Keratinocyte (primary cell): Measurements from ENCODE around the gene CDHR3. TPM values are rescaled to one million over a fixed set of nuclear protein-coding genes. Genes with fewer than 3 reads are reported as not detected.

ENCODE experiments used
- DNase-seq: peaks from one replicate; pipeline ENCODE4 v3.0.0-alpha.2; 2011; ENCODE audit warnings: low read depth, missing footprints, low spot score
- FAIRE-seq: peaks from 2 replicates; lab custom pipeline; 2011; peaks lifted over from hg19 to GRCh38; lab: Jason Lieb, UNC
- H2AFZ ChIP-seq: 2 replicates; pipeline ENCODE4 v1.6.0; 2012; ENCODE audit warnings: low read length, control low read depth, inconsistent platforms; ENCODE audit not compliant: control insufficient read depth
- H3K27ac ChIP-seq: 2 replicates; pipeline ENCODE4 v1.5.1; 2011; ENCODE audit warnings: low read length; ENCODE audit not compliant: control insufficient read depth, insufficient read depth
- H3K27me3 ChIP-seq: 3 replicates; pipeline ENCODE4 v1.6.0; 2011; ENCODE audit warnings: low read length; ENCODE audit not compliant: control insufficient read depth, insufficient read depth; ENCODE audit errors: extremely low read depth
- H3K36me3 ChIP-seq, 2 experiments: 2 replicates in 1 of 2; 3 replicates in 1 of 2; pipeline ENCODE4 v1.5.1; 2011; ENCODE audit warnings: low read length in 2 of 2, mild to moderate bottlenecking in 1 of 2; ENCODE audit not compliant: control insufficient read depth in 2 of 2, insufficient read depth in 2 of 2; ENCODE audit errors: extremely low read depth in 1 of 2
- H3K4me1 ChIP-seq: 3 replicates; pipeline ENCODE4 v1.5.1; 2011; ENCODE audit warnings: low read length; ENCODE audit not compliant: control insufficient read depth, insufficient read depth; ENCODE audit errors: extremely low read depth
- H3K4me2 ChIP-seq: 3 replicates; pipeline ENCODE4 v1.6.0; 2011; ENCODE audit warnings: low read depth, low read length; ENCODE audit not compliant: control insufficient read depth, insufficient read depth; ENCODE audit errors: extremely low read depth
- H3K4me3 ChIP-seq, 3 experiments: fragments of 200-600 bp in 1 of 3; sonication (generic) in 1 of 3; 2 replicates in 2 of 3; 3 replicates in 1 of 3; pipeline ENCODE4 v1.5.1; 2011 to 2016; ENCODE audit warnings: low read length in 3 of 3, mild to moderate bottlenecking in 3 of 3, control low read depth in 2 of 3, inconsistent platforms in 1 of 3, low read depth in 1 of 3, mixed read lengths in 1 of 3, mixed run types in 1 of 3, moderate library complexity in 1 of 3; ENCODE audit not compliant: control insufficient read depth in 2 of 3, insufficient read depth in 2 of 3; ENCODE audit errors: extremely low read depth in 1 of 3
- H3K79me2 ChIP-seq: 2 replicates; pipeline ENCODE4 v1.6.0; 2012; ENCODE audit warnings: low read length; ENCODE audit not compliant: control insufficient read depth, insufficient read depth
- H3K9ac ChIP-seq: 3 replicates; pipeline ENCODE4 v1.6.0; 2011; ENCODE audit warnings: low read length; ENCODE audit not compliant: control insufficient read depth, insufficient read depth; ENCODE audit errors: extremely low read depth
- H3K9me1 ChIP-seq: 3 replicates; pipeline ENCODE4 v1.6.0; 2011; ENCODE audit warnings: low read length; ENCODE audit not compliant: control insufficient read depth, insufficient read depth; ENCODE audit errors: extremely low read depth
- H3K9me3 ChIP-seq: 2 replicates; pipeline ENCODE4 v1.5.1; 2012; ENCODE audit warnings: low read depth, low read length; ENCODE audit not compliant: control insufficient read depth
- H4K20me1 ChIP-seq: 3 replicates; pipeline ENCODE4 v1.6.0; 2011; ENCODE audit warnings: low read length; ENCODE audit not compliant: control insufficient read depth, insufficient read depth; ENCODE audit errors: extremely low read depth
- EZH2 ChIP-seq: IDR thresholded peaks from one replicate; pipeline ENCODE4 v1.6.1; 2012; ENCODE audit warnings: inconsistent platforms, mild to moderate bottlenecking, low read length, moderate library complexity
- dilution Hi-C: fragments of 300-500 bp; cut with MboI; formaldehyde crosslinking; loops from one replicate; pipeline ENCODE4 v1.7.0; 2020; ENCODE audit warnings: low sequenced_read_pairs; ENCODE audit not compliant: extremely low pct_ligation_motif_present
- polyA plus RNA-seq, 5 experiments: library from polyadenylated mRNA; depleted of rRNA in 3 of 5; stranded (reverse) in 3 of 5; stranded (forward) in 1 of 5; unstranded in 1 of 5; fragments of >200 nt; gene quantifications; 1 replicate in 1 of 5; 2 replicates in 3 of 5; 3 replicates in 1 of 5; pipeline versions ENCODE4 v1.2.1 to v1.2.3, GENCODE V29; 2011 to 2012; ENCODE audit warnings: missing spikeins in 2 of 5, low read depth in 1 of 5, low replicate concordance in 1 of 5
- TF ChIP-seq, protein P1 (sequence below), 3 experiments: IDR thresholded peaks in 1 of 3; conservative IDR thresholded peaks in 1 of 3; optimal IDR thresholded peaks in 1 of 3; 2 replicates in 2 of 3; 3 replicates in 1 of 3; pipeline versions ENCODE3 to v1.5.1; 2011; ENCODE audit warnings: low read length in 3 of 3, mild to moderate bottlenecking in 3 of 3, moderate library complexity in 2 of 3, control low read depth in 1 of 3, inconsistent platforms in 1 of 3; ENCODE audit not compliant: insufficient read depth in 2 of 3; ENCODE audit errors: extremely low read depth in 1 of 3

CDHR3 gene
- polyA plus RNA-seq, 1 donor (not counting 4 experiments of a cell fraction or from before 2014, with no cell fraction given), result 1.2 TPM

DNA sequence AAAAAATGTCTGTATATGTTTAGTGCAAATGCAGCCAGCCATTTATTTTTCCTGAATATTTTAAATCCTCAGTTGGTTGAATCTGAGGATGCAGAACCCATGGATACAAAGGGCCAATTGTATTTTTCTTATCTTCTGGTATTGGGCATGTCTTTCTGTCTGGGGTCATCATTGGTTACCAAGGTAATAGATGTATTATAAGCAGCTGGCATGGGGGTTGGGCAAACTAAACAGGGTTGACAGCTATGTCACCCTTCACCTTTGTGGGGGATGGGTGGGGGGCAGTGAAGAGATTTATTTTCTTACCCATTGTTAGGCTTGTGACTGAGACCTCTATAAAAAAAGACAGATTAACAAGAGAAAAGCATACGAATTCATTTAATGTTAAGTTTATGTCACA lies 38.8 kb downstream of the CDHR3 start:
- Histone ChIP-seq H3K36me3 (no peaks in the 10 kb centered on the region), H3K27ac (no peak overlapping the region), H3K9ac (no peak overlapping the region), H3K4me3 (no peak overlapping the region), H3K4me2 (no peak overlapping the region), H3K9me1 (no peaks in the 10 kb centered on the region), H3K9me3 (no peaks in the 10 kb centered on the region), H3K4me1 (no peaks in the 10 kb centered on the region), H3K27me3 (peaks cover 17% of the 10 kb centered on the region), H3K79me2 (no peaks in the 10 kb centered on the region), H2AFZ (no peak overlapping the region), H4K20me1 (no peaks in the 10 kb centered on the region)
- TF ChIP-seq, protein P1, sequence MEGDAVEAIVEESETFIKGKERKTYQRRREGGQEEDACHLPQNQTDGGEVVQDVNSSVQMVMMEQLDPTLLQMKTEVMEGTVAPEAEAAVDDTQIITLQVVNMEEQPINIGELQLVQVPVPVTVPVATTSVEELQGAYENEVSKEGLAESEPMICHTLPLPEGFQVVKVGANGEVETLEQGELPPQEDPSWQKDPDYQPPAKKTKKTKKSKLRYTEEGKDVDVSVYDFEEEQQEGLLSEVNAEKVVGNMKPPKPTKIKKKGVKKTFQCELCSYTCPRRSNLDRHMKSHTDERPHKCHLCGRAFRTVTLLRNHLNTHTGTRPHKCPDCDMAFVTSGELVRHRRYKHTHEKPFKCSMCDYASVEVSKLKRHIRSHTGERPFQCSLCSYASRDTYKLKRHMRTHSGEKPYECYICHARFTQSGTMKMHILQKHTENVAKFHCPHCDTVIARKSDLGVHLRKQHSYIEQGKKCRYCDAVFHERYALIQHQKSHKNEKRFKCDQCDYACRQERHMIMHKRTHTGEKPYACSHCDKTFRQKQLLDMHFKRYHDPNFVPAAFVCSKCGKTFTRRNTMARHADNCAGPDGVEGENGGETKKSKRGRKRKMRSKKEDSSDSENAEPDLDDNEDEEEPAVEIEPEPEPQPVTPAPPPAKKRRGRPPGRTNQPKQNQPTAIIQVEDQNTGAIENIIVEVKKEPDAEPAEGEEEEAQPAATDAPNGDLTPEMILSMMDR (optimal IDR thresholded peaks at IDR 0.05 in 1 of 3, IDR thresholded peaks at IDR 0.05 in 1 of 3, conservative IDR thresholded peaks at IDR 0.05 in 1 of 3; ENCODE audit: extremely low read depth in 1 of 3, insufficient read depth in 2 of 3, low read length in 3 of 3), result no peak
- no peak for TF ChIP-seq EZH2
- FAIRE-seq (no peak), DNase-seq (no peak)
- dilution Hi-C loops, result no loop called here

DNA sequence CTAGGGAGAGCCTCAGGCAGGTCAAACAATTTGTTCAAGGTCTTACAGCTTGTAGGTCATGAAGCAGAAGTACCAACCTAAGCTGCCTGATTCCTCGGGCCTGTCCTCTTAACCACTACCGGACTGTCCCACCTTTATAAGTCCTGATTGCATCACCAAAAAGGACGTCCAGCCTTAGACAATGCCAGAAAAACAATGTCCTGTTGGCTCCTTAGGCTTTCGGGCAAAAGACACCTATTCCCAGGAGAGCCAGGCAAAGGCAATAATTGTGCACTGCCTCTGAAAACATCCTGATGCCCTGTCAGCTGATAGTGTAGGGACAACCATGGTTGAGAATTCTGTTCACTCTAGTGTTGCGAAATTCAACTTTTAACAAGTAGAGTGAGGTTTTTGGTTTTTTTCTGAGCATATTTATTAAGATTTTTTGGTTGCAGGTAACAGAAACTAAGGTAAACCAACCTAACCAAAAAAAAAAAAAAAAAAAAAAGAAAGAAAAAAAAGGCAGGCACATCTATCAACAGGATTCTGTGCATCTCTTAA lies 40.5 kb downstream of the CDHR3 start:
- Histone ChIP-seq H3K9ac (no peak overlapping the region), H3K27me3 (peaks cover 21% of the 10 kb centered on the region), H3K4me3 (no peak overlapping the region), H2AFZ (no peak overlapping the region), H3K36me3 (no peaks in the 10 kb centered on the region), H3K9me1 (no peaks in the 10 kb centered on the region), H3K9me3 (no peaks in the 10 kb centered on the region), H3K4me1 (no peaks in the 10 kb centered on the region), H3K79me2 (no peaks in the 10 kb centered on the region), H4K20me1 (no peaks in the 10 kb centered on the region), H3K4me2 (no peak overlapping the region), H3K27ac (no peak overlapping the region)
- no peak for TF ChIP-seq EZH2
- TF ChIP-seq, protein P1 (optimal IDR thresholded peaks at IDR 0.05 in 1 of 3, IDR thresholded peaks at IDR 0.05 in 1 of 3, conservative IDR thresholded peaks at IDR 0.05 in 1 of 3; ENCODE audit: extremely low read depth in 1 of 3, insufficient read depth in 2 of 3, low read length in 3 of 3), result no peak
- dilution Hi-C loops, result no loop called here
- DNase-seq (no peak), FAIRE-seq (no peak)
